ENCODE data around the gene PDE2A.

The PDE2A gene

DNA sequence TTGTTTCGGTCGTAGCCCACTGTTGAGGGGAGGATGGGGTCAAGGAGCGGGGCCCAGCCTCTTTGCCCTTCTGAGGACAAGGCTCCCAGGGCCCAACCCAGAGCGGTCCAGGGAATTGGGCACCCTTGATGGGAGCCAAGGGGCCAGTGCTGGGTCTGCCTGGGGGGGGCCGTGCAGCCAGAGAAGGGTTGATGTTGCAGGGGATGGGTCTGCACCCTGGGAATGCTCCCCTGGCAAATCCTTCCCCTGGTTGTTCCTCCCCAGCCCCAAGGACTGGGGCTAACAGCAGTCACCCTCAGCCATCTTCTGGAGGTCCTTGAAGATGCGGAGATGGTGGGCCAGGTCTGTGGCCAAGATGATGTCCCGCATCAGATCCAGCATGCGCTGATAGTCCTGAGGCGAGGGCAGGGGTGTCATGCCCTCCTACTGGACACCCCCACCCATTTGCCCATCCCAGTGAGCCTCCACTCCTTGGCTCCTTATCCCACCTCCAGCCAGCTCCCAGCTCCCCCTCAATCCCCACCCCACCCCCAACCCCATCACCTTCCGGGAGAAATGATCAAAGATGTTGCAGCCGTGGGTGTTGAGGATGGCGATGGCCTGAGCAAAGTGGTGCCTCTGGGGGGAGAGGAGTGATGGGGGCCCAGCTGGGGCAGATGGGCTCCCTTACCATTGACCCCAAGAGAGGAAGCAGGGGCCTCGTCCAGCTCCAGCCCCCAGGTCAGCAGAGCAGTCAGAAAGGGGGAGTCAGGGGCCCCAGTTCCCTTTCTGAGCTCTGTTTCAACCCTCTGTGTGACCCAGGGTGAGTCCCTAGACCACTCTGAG lies 95.0 kb downstream of the PDE2A start:
- H3K27me3 ChIP-seq (ENCODE audit: control insufficient read depth, insufficient read depth, low read length) = peaks cover 46% of the 10 kb centered on the region
- no peaks in the 10 kb centered on the region for H3K9me3 ChIP-seq (ENCODE audit: control insufficient read depth, insufficient read depth, low read depth, low read length)
- no peak overlapping the region for H3K4me3 ChIP-seq (ENCODE audit: low read depth, low read length)
- no peak overlapping the region for H3K27ac ChIP-seq (ENCODE audit: low read depth, low read length)
- H3K9ac ChIP-seq (ENCODE audit: low read length) = no peak overlapping the region
- no peaks in the 10 kb centered on the region for H3K36me3 ChIP-seq (ENCODE audit: control insufficient read depth, insufficient read depth, low read length)
- peaks cover 11% of the 10 kb centered on the region; the same call in 1 of the 2 replicates for H3K4me1 ChIP-seq (ENCODE audit: control insufficient read depth, insufficient read depth, low read length)

DNA sequence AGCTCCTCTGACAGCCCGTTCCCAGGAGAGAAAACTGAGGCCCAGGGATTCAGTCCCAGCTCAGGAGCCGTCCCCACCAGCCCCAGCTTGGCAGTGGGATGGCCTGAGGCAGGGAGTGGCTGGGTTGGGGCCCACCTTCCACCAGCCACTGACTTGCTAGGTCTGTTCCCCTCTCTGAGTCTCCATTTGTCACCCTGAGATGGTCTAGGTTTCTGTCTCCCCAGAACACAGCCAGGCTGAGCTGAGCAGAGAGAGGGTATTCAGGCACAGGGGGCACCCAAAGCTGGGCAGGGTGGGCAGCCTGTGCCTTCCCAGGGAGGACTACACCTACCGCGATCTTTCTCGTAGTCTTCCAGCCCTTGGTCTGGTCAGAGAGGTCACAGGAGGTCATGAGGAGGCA lies 95.7 kb downstream of the PDE2A start:
- H3K9ac ChIP-seq (ENCODE audit: low read length) = no peak overlapping the region
- H3K27ac ChIP-seq (ENCODE audit: low read depth, low read length) = no peak overlapping the region
- peaks cover 40% of the 10 kb centered on the region for H3K27me3 ChIP-seq (ENCODE audit: control insufficient read depth, insufficient read depth, low read length)
- no peaks in the 10 kb centered on the region for H3K9me3 ChIP-seq (ENCODE audit: control insufficient read depth, insufficient read depth, low read depth, low read length)
- H3K36me3 ChIP-seq (ENCODE audit: control insufficient read depth, insufficient read depth, low read length) = no peaks in the 10 kb centered on the region
- H3K4me1 ChIP-seq (ENCODE audit: control insufficient read depth, insufficient read depth, low read length) = peaks cover 11% of the 10 kb centered on the region; the same call in 1 of the 2 replicates
- H3K4me3 ChIP-seq (ENCODE audit: low read depth, low read length) = no peak overlapping the region

DNA sequence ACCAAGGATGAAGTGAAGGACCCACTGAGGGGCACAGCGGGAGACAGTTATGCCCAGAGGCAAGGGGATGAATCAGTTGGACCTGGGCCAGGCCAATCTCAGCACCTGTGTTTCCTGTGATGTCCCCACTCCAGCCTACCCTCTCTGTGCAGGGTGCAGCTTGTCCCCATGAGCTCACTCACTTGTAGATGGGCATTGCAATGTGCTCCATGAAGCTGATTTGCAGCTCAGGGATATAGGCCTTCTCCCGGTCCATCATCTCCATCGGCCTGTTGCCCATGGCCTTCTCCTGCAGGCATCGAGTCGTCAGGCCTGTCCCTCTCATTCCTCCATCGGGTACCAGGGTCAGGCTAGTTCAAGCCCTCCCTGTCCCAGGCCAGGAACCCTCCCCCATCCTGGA lies 96.2 kb downstream of the PDE2A start:
- no peaks in the 10 kb centered on the region for H3K9me3 ChIP-seq (ENCODE audit: control insufficient read depth, insufficient read depth, low read depth, low read length)
- peaks cover 35% of the 10 kb centered on the region for H3K27me3 ChIP-seq (ENCODE audit: control insufficient read depth, insufficient read depth, low read length)
- H3K36me3 ChIP-seq (ENCODE audit: control insufficient read depth, insufficient read depth, low read length) = no peaks in the 10 kb centered on the region
- H3K27ac ChIP-seq (ENCODE audit: low read depth, low read length) = no peak overlapping the region
- no peak overlapping the region for H3K4me3 ChIP-seq (ENCODE audit: low read depth, low read length)
- peaks cover 12% of the 10 kb centered on the region; the same call in 1 of the 2 replicates for H3K4me1 ChIP-seq (ENCODE audit: control insufficient read depth, insufficient read depth, low read length)
- no peak overlapping the region for H3K9ac ChIP-seq (ENCODE audit: low read length)

DNA sequence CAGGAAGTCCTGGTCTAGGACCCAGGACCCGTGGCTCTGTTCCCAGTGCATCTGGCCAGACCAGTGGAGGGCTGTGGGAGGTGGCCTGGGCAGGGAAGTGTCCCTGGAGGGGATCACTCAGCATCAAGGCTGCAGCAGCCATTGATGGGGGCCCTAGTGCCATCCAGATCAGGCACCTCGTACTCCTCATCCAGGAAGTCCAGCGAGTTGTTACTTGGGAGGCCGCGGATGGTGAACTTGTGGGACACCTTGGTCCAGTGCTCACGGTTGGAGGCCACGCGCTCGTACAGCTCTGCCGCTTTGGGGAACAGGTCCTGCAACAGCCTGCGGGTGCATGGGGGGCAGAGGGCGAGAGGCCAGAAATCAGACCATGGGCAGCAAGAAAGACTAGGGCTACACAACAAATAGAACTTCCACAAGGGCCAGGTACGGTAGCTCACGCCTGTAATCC lies 96.9 kb downstream of the PDE2A start:
- no peaks in the 10 kb centered on the region for H3K9me3 ChIP-seq (ENCODE audit: control insufficient read depth, insufficient read depth, low read depth, low read length)
- H3K36me3 ChIP-seq (ENCODE audit: control insufficient read depth, insufficient read depth, low read length) = no peaks in the 10 kb centered on the region
- H3K4me3 ChIP-seq (ENCODE audit: low read depth, low read length) = no peak overlapping the region
- H3K27me3 ChIP-seq (ENCODE audit: control insufficient read depth, insufficient read depth, low read length) = peaks cover 27% of the 10 kb centered on the region; the same call in 1 of the 2 replicates
- no peak overlapping the region for H3K27ac ChIP-seq (ENCODE audit: low read depth, low read length)
- H3K9ac ChIP-seq (ENCODE audit: low read length) = no peak overlapping the region
- peaks cover 12% of the 10 kb centered on the region; the same call in 1 of the 2 replicates for H3K4me1 ChIP-seq (ENCODE audit: control insufficient read depth, insufficient read depth, low read length)

DNA sequence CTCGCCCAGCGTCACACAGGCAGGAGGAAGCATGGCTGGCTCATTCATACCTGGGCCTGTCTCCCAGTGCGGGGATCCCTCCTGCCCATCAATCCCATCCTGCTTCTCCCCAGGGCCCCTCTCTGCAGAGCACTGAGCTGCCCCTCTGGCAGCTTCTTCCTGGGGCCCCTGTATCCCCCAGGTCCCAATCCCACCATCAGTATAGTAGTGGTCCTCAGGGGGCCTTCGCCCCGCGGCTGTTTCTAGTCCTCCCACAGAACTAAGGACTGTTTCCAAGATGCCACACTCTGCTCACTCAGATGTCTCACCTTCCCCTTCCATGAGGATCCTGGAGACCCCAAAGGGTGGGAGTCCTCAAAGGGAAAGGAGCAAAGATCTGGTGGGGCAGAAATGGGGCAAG lies 97.6 kb downstream of the PDE2A start:
- Histone ChIP-seq H3K36me3 (ENCODE audit: control insufficient read depth, insufficient read depth, low read length) (no peaks in the 10 kb centered on the region), H3K4me1 (ENCODE audit: control insufficient read depth, insufficient read depth, low read length) (peaks cover 12% of the 10 kb centered on the region; the same call in 1 of the 2 replicates), H3K4me3 (ENCODE audit: low read depth, low read length) (no peak overlapping the region), H3K27me3 (ENCODE audit: control insufficient read depth, insufficient read depth, low read length) (peaks cover 21% of the 10 kb centered on the region; the same call in 1 of the 2 replicates), H3K27ac (ENCODE audit: low read depth, low read length) (no peak overlapping the region), H3K9ac (ENCODE audit: low read length) (no peak overlapping the region), H3K9me3 (ENCODE audit: control insufficient read depth, insufficient read depth, low read depth, low read length) (no peaks in the 10 kb centered on the region)

DNA sequence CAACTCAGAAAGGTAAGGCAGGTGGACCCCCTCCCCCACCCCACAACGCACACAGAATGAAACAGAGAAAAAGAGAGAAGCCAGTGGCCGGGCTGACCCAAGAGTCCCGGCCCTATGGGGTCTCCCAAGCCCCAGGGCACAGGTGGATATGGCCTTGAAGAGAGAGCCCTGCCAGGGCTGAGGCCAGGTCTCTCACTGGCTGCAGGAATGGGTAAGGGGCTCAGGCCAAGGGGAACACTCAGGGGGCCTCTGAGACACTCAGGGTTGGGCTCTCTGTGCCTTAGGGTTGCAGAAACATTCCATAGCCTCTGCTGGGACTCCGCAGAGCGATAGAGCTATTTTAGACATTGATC lies 98.0 kb downstream of the PDE2A start:
- Histone ChIP-seq H3K4me1 (ENCODE audit: control insufficient read depth, insufficient read depth, low read length) (peaks cover 12% of the 10 kb centered on the region; the same call in 1 of the 2 replicates), H3K9ac (ENCODE audit: low read length) (no peak overlapping the region), H3K4me3 (ENCODE audit: low read depth, low read length) (no peak overlapping the region), H3K27ac (ENCODE audit: low read depth, low read length) (no peak overlapping the region), H3K36me3 (ENCODE audit: control insufficient read depth, insufficient read depth, low read length) (no peaks in the 10 kb centered on the region), H3K27me3 (ENCODE audit: control insufficient read depth, insufficient read depth, low read length) (peaks cover 17% of the 10 kb centered on the region; the same call in 1 of the 2 replicates), H3K9me3 (ENCODE audit: control insufficient read depth, insufficient read depth, low read depth, low read length) (no peaks in the 10 kb centered on the region)

DNA sequence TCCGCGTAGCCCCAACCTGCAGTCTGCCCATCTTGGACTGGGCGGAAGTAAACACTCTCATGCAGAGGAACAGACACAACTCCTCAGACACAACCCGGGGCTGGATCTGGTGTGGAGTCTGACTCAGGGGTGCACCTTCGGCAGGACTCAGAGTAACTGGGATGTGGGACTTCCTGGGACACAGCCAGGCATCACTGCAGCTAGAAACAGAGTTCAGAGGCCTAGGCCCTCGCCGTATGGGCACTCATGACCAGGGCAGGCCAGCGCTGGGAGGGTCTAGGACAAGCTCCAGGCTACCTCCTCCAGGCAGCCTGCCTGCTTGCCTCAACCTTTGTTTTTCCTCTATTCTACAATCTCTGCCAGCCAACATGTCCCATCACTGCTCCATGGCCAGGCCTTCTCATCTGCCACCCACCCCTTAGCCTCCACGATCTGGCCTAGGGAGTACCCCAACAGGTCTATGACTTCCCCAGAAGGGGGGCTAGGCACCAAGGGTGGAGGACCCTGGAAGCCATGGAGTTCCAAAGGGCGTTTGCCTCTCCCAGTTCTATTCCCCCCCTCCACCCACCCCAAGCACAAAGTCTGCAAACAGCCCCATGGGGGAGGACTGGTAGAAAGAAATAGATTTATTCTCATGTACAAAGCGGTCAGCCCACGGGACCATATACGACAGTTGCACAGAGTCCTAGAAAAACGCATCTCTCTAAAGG lies 98.5 kb downstream of the PDE2A start:
- Histone ChIP-seq H3K27ac (ENCODE audit: low read depth, low read length) (no peak overlapping the region), H3K36me3 (ENCODE audit: control insufficient read depth, insufficient read depth, low read length) (no peaks in the 10 kb centered on the region), H3K4me3 (ENCODE audit: low read depth, low read length) (no peak overlapping the region), H3K4me1 (ENCODE audit: control insufficient read depth, insufficient read depth, low read length) (peaks cover 12% of the 10 kb centered on the region; the same call in 1 of the 2 replicates), H3K27me3 (ENCODE audit: control insufficient read depth, insufficient read depth, low read length) (peaks cover 13% of the 10 kb centered on the region; the same call in 1 of the 2 replicates), H3K9ac (ENCODE audit: low read length) (no peak overlapping the region), H3K9me3 (ENCODE audit: control insufficient read depth, insufficient read depth, low read depth, low read length) (no peaks in the 10 kb centered on the region)

DNA sequence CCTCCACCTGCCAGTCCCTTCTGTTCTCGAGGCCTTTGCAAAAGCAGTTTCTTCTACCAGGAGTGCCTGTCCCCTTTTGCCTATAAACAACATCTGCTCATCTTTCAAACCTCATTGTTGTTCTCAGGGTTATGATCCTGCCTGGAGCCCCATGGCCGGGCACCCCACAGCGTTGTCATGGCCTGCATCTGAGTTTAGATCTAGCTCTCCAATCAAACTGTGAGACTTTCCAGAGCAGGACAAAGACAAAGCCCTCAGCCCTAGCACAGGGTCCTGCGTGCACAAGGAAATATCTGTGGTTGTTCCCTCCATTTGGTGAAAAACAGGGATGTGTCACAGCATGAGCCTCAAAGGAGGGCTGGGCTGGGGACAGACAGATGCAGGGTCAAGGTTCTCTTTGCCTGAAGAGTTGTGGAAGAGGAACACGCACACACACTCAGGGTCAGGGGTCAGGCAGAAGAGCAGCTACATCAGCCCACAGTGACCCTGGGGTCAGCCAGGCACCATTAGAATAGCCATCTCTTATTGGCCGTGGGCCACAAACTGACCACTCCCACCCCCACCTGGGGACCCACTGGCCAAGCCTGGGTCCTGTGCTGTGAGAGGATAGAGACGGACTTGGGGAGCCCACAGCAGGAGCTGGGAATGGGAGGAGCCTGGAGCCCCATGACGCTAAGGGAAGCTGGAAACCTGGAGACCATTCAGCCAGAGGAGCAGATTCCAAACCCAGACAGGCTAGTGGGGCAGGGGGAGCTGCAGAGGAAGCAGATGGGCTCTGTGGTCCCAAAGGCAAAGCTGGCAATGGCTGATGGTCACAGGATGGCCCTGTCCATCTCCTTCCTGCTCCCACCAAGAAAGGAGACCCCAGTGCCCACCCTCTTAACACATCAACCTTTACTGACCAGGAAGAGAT lies 99.4 kb downstream of the PDE2A start:
- no peak overlapping the region for H3K9ac ChIP-seq (ENCODE audit: low read length)
- peaks cover 5% of the 10 kb centered on the region; the same call in 1 of the 2 replicates for H3K27me3 ChIP-seq (ENCODE audit: control insufficient read depth, insufficient read depth, low read length)
- no peak overlapping the region for H3K27ac ChIP-seq (ENCODE audit: low read depth, low read length)
- H3K4me1 ChIP-seq (ENCODE audit: control insufficient read depth, insufficient read depth, low read length) = peaks cover 12% of the 10 kb centered on the region; the same call in 1 of the 2 replicates
- no peaks in the 10 kb centered on the region for H3K36me3 ChIP-seq (ENCODE audit: control insufficient read depth, insufficient read depth, low read length)
- H3K4me3 ChIP-seq (ENCODE audit: low read depth, low read length) = no peak overlapping the region
- H3K9me3 ChIP-seq (ENCODE audit: control insufficient read depth, insufficient read depth, low read depth, low read length) = no peaks in the 10 kb centered on the region

DNA sequence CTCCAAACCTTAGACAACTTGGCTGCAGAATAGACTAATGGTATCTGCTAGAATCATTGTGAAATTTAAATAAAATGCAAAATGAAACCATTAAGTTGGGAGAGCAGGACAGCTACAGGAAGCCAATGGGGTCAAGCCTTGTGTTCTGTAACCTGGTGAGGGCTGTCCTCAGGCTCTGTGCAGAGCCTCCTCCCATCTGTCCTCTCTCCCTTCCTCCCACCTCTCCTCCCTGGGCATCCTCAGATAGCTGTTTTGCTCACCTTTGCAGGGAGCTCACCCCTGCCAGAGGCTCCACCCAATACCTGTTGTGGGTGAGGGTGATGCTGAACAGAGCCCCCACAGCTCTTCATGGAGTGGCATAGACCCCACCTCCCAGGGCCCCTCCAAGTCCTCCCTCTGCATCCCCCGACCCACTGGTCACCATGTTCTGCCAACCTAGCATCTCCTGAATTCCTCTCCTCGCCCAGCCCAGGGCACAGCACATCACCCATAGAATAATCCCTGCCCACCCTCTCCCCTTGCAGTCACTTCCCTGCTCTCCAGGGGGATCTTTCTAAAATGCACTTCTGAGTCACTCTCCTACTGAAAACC lies 100.3 kb downstream of the PDE2A start:
- Histone ChIP-seq H3K27ac (ENCODE audit: low read depth, low read length) (no peak overlapping the region), H3K36me3 (ENCODE audit: control insufficient read depth, insufficient read depth, low read length) (no peaks in the 10 kb centered on the region), H3K4me3 (ENCODE audit: low read depth, low read length) (no peak overlapping the region), H3K9ac (ENCODE audit: low read length) (no peak overlapping the region), H3K4me1 (ENCODE audit: control insufficient read depth, insufficient read depth, low read length) (peaks cover 12% of the 10 kb centered on the region; the same call in 1 of the 2 replicates), H3K27me3 (ENCODE audit: control insufficient read depth, insufficient read depth, low read length) (peaks cover 2% of the 10 kb centered on the region; the same call in 1 of the 2 replicates), H3K9me3 (ENCODE audit: control insufficient read depth, insufficient read depth, low read depth, low read length) (no peaks in the 10 kb centered on the region)

All from HUES6 (cell line).